Naive B cell (primary cell): ENCODE data around the gene GASK1A. TPM values are rescaled to one million over a fixed set of nuclear protein-coding genes. Genes with fewer than 3 reads are reported as not detected.

Experiments used
- ATAC-seq, 2 donors: fragments of 150-1000 bp; cut with Tn5 transposase; 2 replicates each; pipeline ENCODE4 v1.10.0; 2021; ENCODE audit warnings: low read depth in 2 of 2, mild to moderate bottlenecking in 2 of 2, moderate library complexity in 2 of 2
- DNase-seq: peaks from one replicate; pipeline ENCODE4 v3.0.0; 2022
- H3K27ac Mint-ChIP-seq, 6 donors: one replicate each; pipeline ENCODE4 v1.8.0; 2020 to 2022; ENCODE audit warnings: mild to moderate bottlenecking in 6 of 6, mixed read lengths in 6 of 6, moderate library complexity in 5 of 6, inconsistent platforms in 2 of 6
- H3K27me3 Mint-ChIP-seq, 3 donors: one replicate each; pipeline ENCODE4 v1.8.0; 2021 to 2022; ENCODE audit warnings: mixed read lengths in 3 of 3, mild to moderate bottlenecking in 1 of 3
- H3K36me3 Mint-ChIP-seq, 2 donors: one replicate each; pipeline ENCODE4 v1.8.0; 2020 to 2022; ENCODE audit warnings: mixed read lengths in 2 of 2, inconsistent platforms in 1 of 2, mild to moderate bottlenecking in 1 of 2
- H3K4me1 Mint-ChIP-seq, 3 donors: one replicate each; pipeline ENCODE4 v1.8.0; 2020 to 2022; ENCODE audit warnings: mixed read lengths in 3 of 3, inconsistent platforms in 1 of 3, mild to moderate bottlenecking in 1 of 3, moderate library complexity in 1 of 3
- H3K4me3 Mint-ChIP-seq, 8 donors: one replicate each; pipeline ENCODE4 v1.8.0; 2020 to 2022; ENCODE audit warnings: mild to moderate bottlenecking in 8 of 8, mixed read lengths in 8 of 8, moderate library complexity in 8 of 8, inconsistent platforms in 2 of 8
- H3K9me3 Mint-ChIP-seq, 7 donors: one replicate each; pipeline ENCODE4 v1.8.0; 2020 to 2022; ENCODE audit warnings: mixed read lengths in 7 of 7, mild to moderate bottlenecking in 5 of 7, inconsistent platforms in 2 of 7, moderate library complexity in 1 of 7
- polyA plus RNA-seq, 6 donors: library from polyadenylated mRNA; unstranded; fragments of 300-500 nt; fragmentation: Illumina TruSeq; gene quantifications; one replicate each; pipeline ENCODE4 v1.2.3, GENCODE V29; 2021; ENCODE audit warnings: low read depth in 6 of 6

Gene GASK1A
- polyA plus RNA-seq, 6 donors from 2014 or later, result not detected

- Mint-ChIP-seq H3K9me3 (peaks cover 0 to 3% (median 0%) of the 10 kb centered on the region in 7 donors), H3K27ac (no peak overlapping the region), H3K4me3 (no peak overlapping the region), H3K36me3 (no peaks in the 10 kb centered on the region), H3K4me1 (peaks cover 0 to 11% (median 0%) of the 10 kb centered on the region in 3 donors), H3K27me3 (no peaks in the 10 kb centered on the region)
- ATAC-seq, result no peak
- no peak for DNase-seq
These were observed 30.4 kb downstream of the GASK1A start for GRCh38 chr3:43009547-43009946.

- no peak overlapping the region for H3K4me3 Mint-ChIP-seq
- no peak for DNase-seq
- ATAC-seq, result no peak
- peaks cover 0 to 3% (median 0%) of the 10 kb centered on the region in 7 donors for H3K9me3 Mint-ChIP-seq
- no peak overlapping the region for H3K27ac Mint-ChIP-seq
- peaks cover 0 to 6% (median 0%) of the 10 kb centered on the region in 3 donors for H3K4me1 Mint-ChIP-seq
- H3K36me3 Mint-ChIP-seq, result no peaks in the 10 kb centered on the region
- no peaks in the 10 kb centered on the region for H3K27me3 Mint-ChIP-seq
These were observed 31.5 kb downstream of the GASK1A start for GRCh38 chr3:43010638-43011037.

DNA sequence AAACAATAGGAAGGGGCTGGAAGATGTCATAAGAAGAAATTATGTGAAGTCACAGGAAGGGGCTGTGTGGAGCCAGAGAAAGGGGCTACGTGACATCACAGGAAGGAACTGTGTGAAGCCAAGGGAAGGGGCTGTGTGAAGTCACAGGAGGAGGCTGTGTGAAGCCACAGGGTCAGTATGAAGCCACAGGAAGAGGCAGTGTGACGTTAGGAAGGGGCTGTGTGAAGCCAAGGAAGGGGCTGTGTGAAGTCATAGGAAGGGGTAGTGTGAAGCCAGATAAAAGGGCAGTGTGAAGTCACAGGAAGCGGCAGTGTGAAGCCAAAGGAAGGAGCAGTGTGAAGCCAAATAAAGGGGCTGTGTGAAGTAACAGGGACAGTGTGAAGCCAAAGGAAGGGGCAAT, 32.5 kb downstream of the GASK1A start:
- Mint-ChIP-seq H3K36me3 (no peaks in the 10 kb centered on the region), H3K4me3 (no peak overlapping the region), H3K9me3 (peaks cover 0 to 3% (median 0%) of the 10 kb centered on the region in 7 donors), H3K27me3 (no peaks in the 10 kb centered on the region), H3K27ac (no peak overlapping the region), H3K4me1 (no peaks in the 10 kb centered on the region)
- ATAC-seq (no peak), DNase-seq (no peak)

DNA sequence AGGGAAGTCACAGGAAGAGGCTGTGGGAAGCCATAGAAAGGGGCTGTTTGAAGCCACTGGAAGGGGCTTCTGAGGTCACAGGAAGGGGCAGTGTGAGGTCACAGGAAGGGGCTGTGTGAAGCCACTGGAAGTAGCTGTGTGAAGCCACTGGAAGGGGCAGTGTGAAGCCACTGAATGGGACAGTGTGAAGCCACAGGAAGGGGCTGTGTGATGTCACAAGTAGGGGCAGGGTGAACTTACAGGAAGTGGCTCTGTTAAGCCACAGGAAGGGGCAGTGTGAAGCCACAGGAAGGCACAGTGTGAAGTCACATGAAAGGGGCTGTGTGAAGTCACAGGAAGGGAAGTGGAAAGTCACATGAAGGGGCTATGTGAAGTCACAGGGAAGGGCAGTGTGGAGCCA, 33.1 kb downstream of the GASK1A start:
- DNase-seq (no peak), ATAC-seq (no peak)
- H3K4me3 Mint-ChIP-seq, result no peak overlapping the region
- no peaks in the 10 kb centered on the region for H3K4me1 Mint-ChIP-seq
- H3K27ac Mint-ChIP-seq, result no peak overlapping the region
- H3K27me3 Mint-ChIP-seq, result no peaks in the 10 kb centered on the region
- no peaks in the 10 kb centered on the region for H3K36me3 Mint-ChIP-seq
- H3K9me3 Mint-ChIP-seq, result peaks cover 0 to 3% (median 0%) of the 10 kb centered on the region in 7 donors

DNA sequence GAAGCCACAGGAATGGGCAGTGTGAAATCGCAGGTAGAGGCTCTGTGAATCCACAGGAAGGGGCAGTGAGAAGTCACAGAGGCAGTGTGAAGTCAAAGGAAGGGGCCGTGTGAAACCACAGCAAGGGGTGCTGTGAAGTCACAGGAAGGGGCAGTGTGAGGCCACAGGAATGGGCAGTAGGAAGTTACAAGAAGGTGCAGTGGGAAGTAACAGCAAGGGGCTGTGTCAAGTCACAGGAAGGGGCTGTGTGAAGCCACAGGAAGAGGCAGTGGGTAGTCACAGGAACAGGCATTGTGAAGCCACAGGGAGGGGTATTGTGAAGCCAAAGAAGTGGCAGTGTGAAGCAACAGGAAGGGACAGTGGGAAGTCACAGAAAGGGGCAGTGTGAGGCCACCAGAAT, 34.1 kb downstream of the GASK1A start:
- no peaks in the 10 kb centered on the region for H3K36me3 Mint-ChIP-seq
- no peaks in the 10 kb centered on the region for H3K4me1 Mint-ChIP-seq
- H3K27me3 Mint-ChIP-seq, result no peaks in the 10 kb centered on the region
- H3K4me3 Mint-ChIP-seq, result no peak overlapping the region
- ATAC-seq (no peak), DNase-seq (no peak)
- H3K9me3 Mint-ChIP-seq, result peaks cover 0 to 3% (median 0%) of the 10 kb centered on the region in 7 donors
- no peak overlapping the region for H3K27ac Mint-ChIP-seq

DNA sequence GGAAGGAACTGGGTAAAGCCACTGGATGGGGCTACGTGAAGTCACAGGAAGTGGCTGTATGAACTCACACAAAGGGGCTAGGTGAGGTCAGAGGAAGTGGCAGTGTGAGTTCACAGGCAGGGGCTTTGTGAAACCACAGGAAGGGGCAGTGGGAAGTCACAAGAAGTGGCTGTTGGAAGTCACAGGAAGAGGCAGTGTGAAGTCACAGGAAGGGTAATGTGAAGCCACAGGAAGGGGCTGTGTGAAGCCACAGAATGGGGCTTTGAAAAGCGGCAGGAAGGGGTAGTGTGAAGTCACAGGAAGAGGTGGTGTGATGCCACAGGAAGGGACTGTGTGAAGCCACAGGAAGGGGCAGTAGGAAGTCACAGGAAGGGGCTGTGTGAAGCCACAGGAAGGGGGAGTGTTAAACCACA, 34.6 kb downstream of the GASK1A start:
- no peaks in the 10 kb centered on the region for H3K4me1 Mint-ChIP-seq
- DNase-seq (no peak), ATAC-seq (no peak)
- peaks cover 0 to 3% (median 0%) of the 10 kb centered on the region in 7 donors for H3K9me3 Mint-ChIP-seq
- no peaks in the 10 kb centered on the region for H3K36me3 Mint-ChIP-seq
- H3K4me3 Mint-ChIP-seq, result no peak overlapping the region
- H3K27me3 Mint-ChIP-seq, result no peaks in the 10 kb centered on the region
- H3K27ac Mint-ChIP-seq, result no peak overlapping the region

- Mint-ChIP-seq H3K27ac (no peak overlapping the region), H3K4me1 (no peaks in the 10 kb centered on the region), H3K27me3 (no peaks in the 10 kb centered on the region), H3K36me3 (no peaks in the 10 kb centered on the region), H3K9me3 (peaks cover 0 to 3% (median 0%) of the 10 kb centered on the region in 7 donors), H3K4me3 (no peak overlapping the region)
- DNase-seq (no peak), ATAC-seq (no peak)
These were observed 35.1 kb downstream of the GASK1A start for GRCh38 chr3:43014241-43014640.

DNA sequence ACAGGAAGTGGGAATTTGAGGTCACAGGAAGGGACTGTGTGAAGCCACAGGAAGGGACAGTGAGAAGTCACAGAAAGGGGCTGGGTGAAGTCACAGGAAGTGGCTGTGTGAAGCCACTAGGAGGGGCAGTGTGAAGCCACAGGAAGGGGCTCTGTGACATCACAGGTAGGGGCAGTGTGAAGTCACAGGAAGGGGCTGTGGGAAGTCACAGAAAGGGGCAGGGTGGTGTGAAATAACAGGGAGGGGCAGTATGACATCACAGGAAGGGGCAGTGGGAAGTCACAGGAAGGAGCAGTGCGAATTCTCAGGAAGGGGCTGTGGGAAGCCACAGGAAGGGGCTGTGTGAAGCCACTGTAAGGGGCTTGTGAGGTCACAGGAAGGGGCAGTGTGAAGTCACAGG, 35.8 kb downstream of the GASK1A start:
- H3K36me3 Mint-ChIP-seq, result no peaks in the 10 kb centered on the region
- H3K27ac Mint-ChIP-seq, result no peak overlapping the region
- ATAC-seq (no peak), DNase-seq (no peak)
- no peaks in the 10 kb centered on the region for H3K27me3 Mint-ChIP-seq
- no peak overlapping the region for H3K4me3 Mint-ChIP-seq
- H3K4me1 Mint-ChIP-seq, result no peaks in the 10 kb centered on the region
- peaks cover 0 to 3% (median 0%) of the 10 kb centered on the region in 7 donors for H3K9me3 Mint-ChIP-seq

- DNase-seq, result no peak
- H3K4me3 Mint-ChIP-seq, result no peak overlapping the region
These were observed 36.5 kb downstream of the GASK1A start for GRCh38 chr3:43015572-43015971.

GRCh38 chr3:43015991-43016865, 37.1 kb downstream of the GASK1A start:
- Mint-ChIP-seq H3K36me3 (no peaks in the 10 kb centered on the region), H3K9me3 (no peaks in the 10 kb centered on the region), H3K27ac (no peak overlapping the region), H3K4me3 (no peak overlapping the region), H3K27me3 (no peaks in the 10 kb centered on the region), H3K4me1 (no peaks in the 10 kb centered on the region)
- ATAC-seq (no peak), DNase-seq (no peak)

More at GRCh38 chr3:43015572-43015971, 36.5 kb downstream of the GASK1A start:
- no peak for ATAC-seq
- H3K27ac Mint-ChIP-seq, result no peak overlapping the region
- H3K9me3 Mint-ChIP-seq, result peaks cover 0 to 2% (median 0%) of the 10 kb centered on the region in 7 donors
- no peaks in the 10 kb centered on the region for H3K27me3 Mint-ChIP-seq
- no peaks in the 10 kb centered on the region for H3K4me1 Mint-ChIP-seq
- H3K36me3 Mint-ChIP-seq, result no peaks in the 10 kb centered on the region

DNA sequence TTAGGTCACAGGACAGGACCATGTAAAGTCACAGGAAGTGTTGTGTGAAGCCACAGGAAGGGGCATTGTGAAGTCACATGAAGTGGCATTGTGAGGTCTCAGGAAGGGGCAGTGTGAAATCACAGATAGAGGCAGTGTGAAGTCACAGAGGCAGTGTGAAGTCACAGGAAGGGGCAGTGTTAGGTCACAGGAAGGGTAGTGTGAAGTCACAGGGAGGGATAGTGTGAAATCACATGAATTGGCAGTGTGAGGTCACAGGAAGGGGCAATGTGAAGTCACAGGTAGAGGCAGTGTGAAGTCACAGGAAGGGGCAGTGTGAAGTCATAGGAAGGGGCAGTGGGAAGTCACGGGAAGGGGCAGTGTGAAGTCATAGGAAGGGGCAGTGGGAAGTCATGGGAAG, 37.9 kb downstream of the GASK1A start:
- Mint-ChIP-seq H3K4me1 (no peaks in the 10 kb centered on the region), H3K4me3 (no peak overlapping the region), H3K9me3 (peaks cover 0 to 2% (median 0%) of the 10 kb centered on the region in 7 donors), H3K27ac (no peak overlapping the region), H3K27me3 (no peaks in the 10 kb centered on the region), H3K36me3 (no peaks in the 10 kb centered on the region)
- ATAC-seq, result no peak
- DNase-seq, result no peak

DNA sequence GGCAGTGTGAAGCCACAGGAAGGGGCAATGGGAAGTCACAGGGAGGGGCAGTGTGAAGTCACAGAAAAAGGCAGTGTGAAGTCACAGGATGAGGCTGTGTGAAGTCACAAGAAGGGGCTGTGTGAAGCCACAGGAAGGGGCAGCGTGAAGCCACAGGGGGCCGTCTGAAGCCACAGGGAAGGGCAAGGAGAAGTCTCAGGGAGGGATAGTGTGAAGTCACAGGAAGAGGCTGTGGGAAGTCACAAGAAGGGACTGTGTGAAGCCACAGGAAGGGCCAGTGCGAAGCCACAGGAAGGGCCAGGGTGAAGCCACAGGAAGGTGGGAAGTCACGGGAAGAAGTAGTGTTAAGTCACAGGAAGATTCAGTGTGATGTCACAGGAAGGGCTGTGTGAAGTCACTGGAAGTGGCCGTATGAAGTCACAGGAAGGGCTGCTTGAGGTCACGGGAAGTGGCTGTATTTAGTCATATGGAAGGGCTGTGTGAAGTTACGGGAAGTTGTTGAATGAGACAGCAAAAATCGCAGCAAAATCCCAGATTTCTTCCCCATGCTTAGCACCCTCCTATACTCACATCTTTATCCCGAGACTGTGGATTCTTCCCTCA, 38.6 kb downstream of the GASK1A start:
- Mint-ChIP-seq H3K36me3 (no peaks in the 10 kb centered on the region), H3K4me3 (no peak overlapping the region), H3K9me3 (peaks cover 0 to 2% (median 0%) of the 10 kb centered on the region in 7 donors), H3K27me3 (no peaks in the 10 kb centered on the region), H3K4me1 (no peaks in the 10 kb centered on the region), H3K27ac (no peak overlapping the region)
- no peak for DNase-seq
- no peak for ATAC-seq

DNA sequence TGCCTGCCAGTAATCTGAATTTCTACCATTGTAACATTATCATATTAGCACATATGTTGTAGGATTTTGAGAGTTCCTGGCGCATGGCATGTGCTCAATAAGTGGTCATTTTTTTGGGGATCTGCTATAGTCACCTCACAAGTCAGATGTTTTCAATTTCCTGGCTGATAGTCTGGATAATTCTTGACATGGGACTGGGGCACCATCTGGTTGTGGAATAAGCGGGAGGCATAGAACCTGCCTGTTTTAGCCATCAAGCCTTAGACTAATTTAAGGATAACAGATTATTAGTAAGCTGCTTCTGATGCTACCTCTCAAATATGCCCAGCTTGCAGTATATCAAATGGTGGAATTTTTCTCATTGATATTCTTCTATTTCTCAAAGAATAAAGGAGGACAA, 39.1 kb downstream of the GASK1A start:
- no peak overlapping the region for H3K4me3 Mint-ChIP-seq
- ATAC-seq (no peak), DNase-seq (no peak)
- H3K9me3 Mint-ChIP-seq, result peaks cover 0 to 3% (median 0%) of the 10 kb centered on the region in 7 donors
- no peaks in the 10 kb centered on the region for H3K27me3 Mint-ChIP-seq
- no peak overlapping the region for H3K27ac Mint-ChIP-seq
- H3K36me3 Mint-ChIP-seq, result no peaks in the 10 kb centered on the region
- no peaks in the 10 kb centered on the region for H3K4me1 Mint-ChIP-seq
